Ascending aorta (tissue), 2 donors: ENCODE results near the gene RHBG. TPM values are rescaled to one million over a fixed set of nuclear protein-coding genes. Genes with fewer than 3 reads are reported as not detected.

ENCODE experiments used
- DNase-seq, 2 donors: peaks; one replicate each; pipeline ENCODE4 v3.0.0-alpha.2; 2019; ENCODE audit warnings: low spot score in 2 of 2
- H3K27ac ChIP-seq, 2 donors: fragments of 200-600 bp; sonication (generic); one replicate each; pipeline ENCODE4 v1.5.1; 2016 to 2017; ENCODE audit warnings: mild to moderate bottlenecking in 1 of 2
- H3K27me3 ChIP-seq: fragments of 200-600 bp; sonication (generic); one replicate; pipeline ENCODE4 v1.5.1; 2017
- H3K36me3 ChIP-seq, 2 donors: fragments of 200-600 bp; sonication (generic); one replicate each; pipeline ENCODE4 v1.5.1; 2016
- H3K4me1 ChIP-seq, 2 donors: fragments of 200-600 bp; sonication (generic); one replicate each; pipeline ENCODE4 v1.5.1; 2016 to 2017; ENCODE audit warnings: mild to moderate bottlenecking in 1 of 2
- H3K4me3 ChIP-seq, 2 donors: fragments of 200-600 bp; sonication (generic); one replicate each; pipeline ENCODE4 v1.5.1; 2016 to 2017; ENCODE audit warnings: mild to moderate bottlenecking in 1 of 2
- H3K9me3 ChIP-seq, 2 donors: fragments of 200-600 bp; sonication (generic); one replicate each; pipeline ENCODE4 v1.5.1; 2016
- intact Hi-C: fragments of 100-400 bp; cut with DNase I; formaldehyde crosslinking; loops from one replicate; pipeline ENCODE4 v1.15.1; 2023
- total RNA-seq: library from RNA; depleted of rRNA; stranded (reverse); fragments of >200 nt; gene quantifications from one replicate; pipeline ENCODE4 v1.1.0, GENCODE V29; 2016
- TF ChIP-seq, protein P1 (sequence below), 3 experiments: fragments of 200-600 bp in 2 of 3; fragments of 450-650 bp in 1 of 3; sonication (generic) in 2 of 3; IDR thresholded peaks; one replicate each; pipeline ENCODE4 v1.5.1; 2016 to 2019; ENCODE audit warnings: antibody characterized with exemption in 3 of 3, mild to moderate bottlenecking in 1 of 3, moderate library complexity in 1 of 3

The RHBG gene
- total RNA-seq, 1 donor from 2014 or later: not detected

DNA sequence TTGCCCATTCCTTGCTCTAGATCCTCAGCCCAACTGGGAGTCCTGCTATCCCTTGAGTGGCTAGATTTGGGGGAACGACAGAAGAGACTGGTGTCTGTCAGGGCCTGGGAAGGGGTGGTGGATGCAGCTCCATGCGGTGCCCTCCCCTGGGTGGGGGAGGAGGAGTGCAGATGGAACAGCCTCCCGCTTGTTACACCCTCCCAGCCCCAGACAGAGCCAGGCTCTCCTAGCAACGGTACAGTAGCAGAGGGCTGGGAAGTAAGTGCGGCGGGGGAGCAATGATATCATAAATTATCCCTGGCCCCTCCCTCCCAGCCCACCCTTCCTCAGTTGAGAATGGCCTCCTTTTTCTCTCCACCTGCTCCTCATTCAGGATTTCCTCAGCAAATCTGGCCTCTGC, 37.2 kb downstream of the RHBG start:
- no peak overlapping the region for H3K27ac ChIP-seq
- H3K36me3 ChIP-seq: no peaks in the 10 kb centered on the region
- H3K4me1 ChIP-seq: no peaks in the 10 kb centered on the region
- no peaks in the 10 kb centered on the region for H3K27me3 ChIP-seq
- DNase-seq: no peak
- H3K9me3 ChIP-seq: no peaks in the 10 kb centered on the region
- TF ChIP-seq, protein P1, sequence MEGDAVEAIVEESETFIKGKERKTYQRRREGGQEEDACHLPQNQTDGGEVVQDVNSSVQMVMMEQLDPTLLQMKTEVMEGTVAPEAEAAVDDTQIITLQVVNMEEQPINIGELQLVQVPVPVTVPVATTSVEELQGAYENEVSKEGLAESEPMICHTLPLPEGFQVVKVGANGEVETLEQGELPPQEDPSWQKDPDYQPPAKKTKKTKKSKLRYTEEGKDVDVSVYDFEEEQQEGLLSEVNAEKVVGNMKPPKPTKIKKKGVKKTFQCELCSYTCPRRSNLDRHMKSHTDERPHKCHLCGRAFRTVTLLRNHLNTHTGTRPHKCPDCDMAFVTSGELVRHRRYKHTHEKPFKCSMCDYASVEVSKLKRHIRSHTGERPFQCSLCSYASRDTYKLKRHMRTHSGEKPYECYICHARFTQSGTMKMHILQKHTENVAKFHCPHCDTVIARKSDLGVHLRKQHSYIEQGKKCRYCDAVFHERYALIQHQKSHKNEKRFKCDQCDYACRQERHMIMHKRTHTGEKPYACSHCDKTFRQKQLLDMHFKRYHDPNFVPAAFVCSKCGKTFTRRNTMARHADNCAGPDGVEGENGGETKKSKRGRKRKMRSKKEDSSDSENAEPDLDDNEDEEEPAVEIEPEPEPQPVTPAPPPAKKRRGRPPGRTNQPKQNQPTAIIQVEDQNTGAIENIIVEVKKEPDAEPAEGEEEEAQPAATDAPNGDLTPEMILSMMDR (IDR thresholded peaks at IDR 0.05): no peak
- intact Hi-C loops: no loop called here
- no peak overlapping the region for H3K4me3 ChIP-seq

DNA sequence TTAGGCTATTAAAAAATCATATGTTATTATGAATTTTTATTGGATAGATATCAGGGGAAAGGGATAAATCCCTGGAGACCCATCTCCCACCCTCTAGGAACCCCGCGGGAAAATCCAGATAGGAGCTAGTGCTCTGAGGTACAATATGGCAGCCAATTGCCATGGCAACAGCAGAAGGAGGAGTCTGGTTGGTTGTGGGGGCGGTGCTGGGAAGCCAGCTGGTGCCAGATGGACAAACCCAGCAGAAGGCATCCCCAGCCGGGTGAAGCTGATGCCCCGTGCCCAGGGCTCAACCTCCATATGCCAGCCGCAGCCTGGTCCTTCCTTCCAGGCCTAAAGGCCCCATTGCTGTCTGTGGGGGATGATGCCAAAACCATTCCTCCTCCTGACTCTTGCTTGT, 38.3 kb downstream of the RHBG start:
- TF ChIP-seq, protein P1 (IDR thresholded peaks at IDR 0.05): no peak
- no peaks in the 10 kb centered on the region for H3K36me3 ChIP-seq
- intact Hi-C loops: no loop called here
- H3K9me3 ChIP-seq: no peaks in the 10 kb centered on the region
- no peaks in the 10 kb centered on the region for H3K27me3 ChIP-seq
- no peak overlapping the region for H3K4me3 ChIP-seq
- no peak for DNase-seq
- H3K27ac ChIP-seq: no peak overlapping the region
- no peaks in the 10 kb centered on the region for H3K4me1 ChIP-seq

DNA sequence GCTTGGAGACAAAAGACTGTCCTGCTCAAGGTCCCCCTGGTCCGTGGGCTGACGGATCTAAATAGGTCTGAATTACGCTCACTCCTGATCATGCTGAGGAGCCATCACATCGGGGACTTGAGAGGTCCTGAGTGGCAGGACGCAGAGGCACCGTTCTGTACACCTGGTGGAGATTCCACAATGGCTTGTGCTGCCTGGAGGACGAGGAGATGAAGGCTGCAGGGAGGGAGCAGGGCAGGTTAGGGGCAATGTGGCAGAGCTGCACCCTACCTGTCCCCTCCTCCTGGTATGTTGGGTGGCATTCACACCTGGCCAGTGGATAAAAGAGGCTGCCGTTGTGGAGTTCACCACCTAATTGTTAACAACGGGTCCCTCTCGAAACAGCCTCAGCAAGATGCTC, 38.7 kb downstream of the RHBG start:
- intact Hi-C loops: no loop called here
- H3K27ac ChIP-seq: no peak overlapping the region
- TF ChIP-seq, protein P1 (IDR thresholded peaks at IDR 0.05): no peak
- no peak for DNase-seq
- H3K9me3 ChIP-seq: no peaks in the 10 kb centered on the region
- no peak overlapping the region for H3K4me3 ChIP-seq
- H3K27me3 ChIP-seq: no peaks in the 10 kb centered on the region
- H3K36me3 ChIP-seq: no peaks in the 10 kb centered on the region
- no peaks in the 10 kb centered on the region for H3K4me1 ChIP-seq

DNA sequence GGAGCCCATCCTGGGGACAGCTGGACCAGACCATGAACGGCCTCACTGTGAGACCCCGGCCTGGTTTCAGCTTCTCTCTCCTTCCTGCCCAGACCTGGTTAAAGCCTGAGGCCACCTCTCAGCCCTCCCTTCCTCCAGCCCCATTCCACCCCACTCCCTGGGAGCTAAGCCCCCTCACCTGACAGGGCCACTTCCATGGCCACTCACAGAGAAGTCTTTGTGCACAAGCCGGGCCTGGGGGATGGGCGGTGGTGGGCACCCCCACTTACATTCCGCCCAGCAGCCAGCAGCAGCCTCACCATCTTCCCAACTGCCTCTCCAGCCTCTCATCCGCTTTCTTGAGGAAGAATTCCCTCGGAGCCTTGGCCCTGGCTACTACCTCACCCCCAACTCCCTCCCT, 40.4 kb downstream of the RHBG start:
- Histone ChIP-seq H3K27me3 (no peaks in the 10 kb centered on the region), H3K9me3 (no peaks in the 10 kb centered on the region), H3K36me3 (no peaks in the 10 kb centered on the region), H3K4me3 (no peak overlapping the region), H3K4me1 (no peaks in the 10 kb centered on the region), H3K27ac (no peak overlapping the region)
- no peak for DNase-seq
- TF ChIP-seq, protein P1 (IDR thresholded peaks at IDR 0.05): no peak
- intact Hi-C loops: no loop called here

DNA sequence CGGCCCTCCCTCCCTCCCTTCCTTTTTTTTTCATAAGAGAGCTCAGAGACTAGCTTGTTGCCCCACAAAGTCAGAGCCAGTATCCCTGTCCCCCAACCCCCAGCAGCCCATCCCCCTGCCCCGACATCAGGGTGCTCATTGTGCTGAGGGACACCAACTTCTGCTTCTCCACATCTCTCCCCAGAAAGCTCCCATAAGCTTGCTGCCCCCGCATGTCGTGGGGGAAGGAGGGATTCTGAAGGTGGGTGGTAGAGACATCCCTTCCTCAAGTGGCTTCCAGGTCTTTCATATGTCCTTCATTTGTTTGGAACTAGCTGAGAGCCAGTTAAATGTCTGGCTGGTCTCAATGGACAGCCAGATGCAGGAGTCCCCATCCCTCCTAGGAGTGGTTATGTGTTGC, 41.2 kb downstream of the RHBG start:
- Histone ChIP-seq H3K9me3 (no peaks in the 10 kb centered on the region), H3K36me3 (no peaks in the 10 kb centered on the region), H3K27ac (no peak overlapping the region), H3K4me3 (no peak overlapping the region), H3K27me3 (no peaks in the 10 kb centered on the region), H3K4me1 (no peaks in the 10 kb centered on the region)
- no peak for DNase-seq
- TF ChIP-seq, protein P1 (IDR thresholded peaks at IDR 0.05): no peak
- intact Hi-C loops: no loop called here

DNA sequence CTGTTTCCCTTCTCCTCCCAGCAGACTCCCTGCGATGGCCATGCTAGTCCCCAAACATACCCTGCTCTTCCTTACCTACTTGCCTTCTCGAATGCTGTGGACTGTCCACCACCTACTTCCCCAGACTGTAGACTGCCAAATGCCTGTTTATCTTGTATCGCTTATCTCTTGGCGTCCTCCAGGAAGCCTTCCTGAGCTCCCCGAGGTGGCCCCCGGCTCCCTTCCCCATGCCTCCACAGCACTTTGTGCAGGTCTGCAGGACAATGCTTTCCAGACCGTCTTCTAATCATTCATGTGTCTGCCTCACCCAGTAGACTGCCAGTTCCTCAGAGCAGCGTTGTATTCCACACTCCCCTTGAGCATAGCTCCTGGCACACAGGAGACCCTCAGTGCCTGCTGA, 41.7 kb downstream of the RHBG start:
- Histone ChIP-seq H3K9me3 (no peaks in the 10 kb centered on the region), H3K36me3 (no peaks in the 10 kb centered on the region), H3K4me1 (no peaks in the 10 kb centered on the region), H3K4me3 (no peak overlapping the region), H3K27ac (no peak overlapping the region), H3K27me3 (no peaks in the 10 kb centered on the region)
- TF ChIP-seq, protein P1 (IDR thresholded peaks at IDR 0.05): no peak
- DNase-seq: no peak
- intact Hi-C loops: no loop called here
